IMR-90 (cell line): Measurements from ENCODE around the gene SIK2. TPM values are rescaled to one million over a fixed set of nuclear protein-coding genes. Genes with fewer than 3 reads are reported as not detected.

ENCODE experiments used
- ATAC-seq: fragments of 200-7000 bp; cut with Tn5 transposase; 2 replicates; pipeline ENCODE4 v1.9.1; 2020; ENCODE audit warnings: low read depth, mild to moderate bottlenecking, moderate library complexity
- BruUV-seq: library from RNA; stranded (reverse); fragments of 400-500 nt; replicated peaks from 2 replicates; lab custom pipeline; 2021; lab: Mats Ljungman, UMichigan
- CTCF ChIA-PET: fragments of 300-600 bp; formaldehyde crosslinking; extraction: SDS; loops from one replicate; lab custom pipeline; 2021; ENCODE audit warnings: antibody characterized with exemption; lab: Yijun Ruan, JAX
- POLR2A ChIA-PET: fragments of 300-600 bp; sonication (Branson Sonifier 250); formaldehyde crosslinking; loops from one replicate; lab custom pipeline; 2022; ENCODE audit warnings: antibody characterized with exemption; ENCODE audit not compliant: unreplicated experiment; lab: Charles Lee
- DNase-seq: peaks from one replicate; pipeline ENCODE4 v3.0.0; 2013
- H2AFZ ChIP-seq: replicated peaks from 2 replicates; pipeline ENCODE3; 2013; ENCODE audit warnings: low read length, mild to moderate bottlenecking; ENCODE audit not compliant: poor library complexity
- H2AK5ac ChIP-seq: 2 replicates; pipeline ENCODE4 v1.6.1; 2013; ENCODE audit warnings: low read depth, low read length, inconsistent platforms
- H2AK9ac ChIP-seq: replicated peaks from 2 replicates; pipeline ENCODE3; 2013; ENCODE audit warnings: mild to moderate bottlenecking, low read depth, low read length, moderate library complexity; ENCODE audit not compliant: poor library complexity
- H2BK120ac ChIP-seq: 2 replicates; pipeline ENCODE4 v1.6.1; 2013; ENCODE audit warnings: low read depth, low read length, inconsistent platforms
- H2BK15ac ChIP-seq: 3 replicates; pipeline ENCODE4 v1.6.1; 2013; ENCODE audit warnings: low read depth, low read length, inconsistent platforms
- H2BK20ac ChIP-seq: 2 replicates; pipeline ENCODE4 v1.6.1; 2013; ENCODE audit warnings: low read depth, mild to moderate bottlenecking, inconsistent platforms, low read length, moderate library complexity
- H2BK5ac ChIP-seq: 2 replicates; pipeline ENCODE4 v1.6.1; 2013; ENCODE audit warnings: mild to moderate bottlenecking, low read depth, low read length, inconsistent platforms; ENCODE audit not compliant: poor library complexity, severe bottlenecking
- H3K14ac ChIP-seq: replicated peaks from 2 replicates; pipeline ENCODE4 v1.6.1; 2013; ENCODE audit warnings: low read depth, low read length, inconsistent platforms
- H3K18ac ChIP-seq: 2 replicates; pipeline ENCODE4 v1.6.1; 2013; ENCODE audit warnings: low read depth, low read length, control low read depth
- H3K23ac ChIP-seq: 2 replicates; pipeline ENCODE4 v1.6.1; 2013; ENCODE audit warnings: low read depth, low read length, inconsistent platforms
- H3K27ac ChIP-seq: 2 replicates; pipeline ENCODE4 v1.5.1; 2013; ENCODE audit warnings: mild to moderate bottlenecking, control low read depth, low read length; ENCODE audit not compliant: insufficient read depth
- H3K27me3 ChIP-seq: 2 replicates; pipeline ENCODE4 v1.6.1; 2013; ENCODE audit warnings: low read length; ENCODE audit not compliant: control insufficient read depth, insufficient read depth
- H3K36me3 ChIP-seq: 2 replicates; pipeline ENCODE4 v1.6.1; 2013; ENCODE audit warnings: low read length, mixed read lengths; ENCODE audit not compliant: control insufficient read depth, insufficient read depth
- H3K4ac ChIP-seq: 2 replicates; pipeline ENCODE4 v1.6.1; 2013; ENCODE audit warnings: low read depth, low read length, inconsistent platforms
- H3K4me1 ChIP-seq: 2 replicates; pipeline ENCODE4 v1.6.1; 2013; ENCODE audit warnings: low read length, mixed read lengths; ENCODE audit not compliant: control insufficient read depth, insufficient read depth
- H3K4me2 ChIP-seq: 2 replicates; pipeline ENCODE4 v1.6.1; 2013; ENCODE audit warnings: low read depth, mild to moderate bottlenecking, control low read depth, low read length, moderate library complexity
- H3K4me3 ChIP-seq: 2 replicates; pipeline ENCODE4 v1.5.1; 2013; ENCODE audit warnings: low read depth, mild to moderate bottlenecking, control low read depth, low read length, moderate library complexity; ENCODE audit not compliant: insufficient read depth
- H3K56ac ChIP-seq: 2 replicates; pipeline ENCODE4 v1.6.1; 2013; ENCODE audit warnings: low read length, inconsistent platforms; ENCODE audit not compliant: insufficient read depth; ENCODE audit errors: extremely low read depth
- H3K79me1 ChIP-seq, 2 experiments: 2 replicates each; pipeline ENCODE4 v1.6.1; 2013; ENCODE audit warnings: low read length in 2 of 2, inconsistent platforms in 1 of 2, low read depth in 1 of 2
- H3K9ac ChIP-seq: 2 replicates; pipeline ENCODE4 v1.6.1; 2013; ENCODE audit warnings: low read depth, low read length, control low read depth
- H3K9me1 ChIP-seq: 2 replicates; pipeline ENCODE4 v1.6.1; 2013; ENCODE audit warnings: low read length, inconsistent platforms; ENCODE audit not compliant: insufficient read depth
- H3K9me3 ChIP-seq: 2 replicates; pipeline ENCODE4 v1.6.1; 2013; ENCODE audit warnings: low read length; ENCODE audit not compliant: control insufficient read depth, insufficient read depth
- H4K20me1 ChIP-seq: 2 replicates; pipeline ENCODE4 v1.6.1; 2013; ENCODE audit warnings: low read length, inconsistent platforms; ENCODE audit not compliant: insufficient read depth
- H4K5ac ChIP-seq: 2 replicates; pipeline ENCODE4 v1.6.1; 2013; ENCODE audit warnings: mild to moderate bottlenecking, low read depth, low read length, control low read depth
- H4K8ac ChIP-seq, 2 experiments: 2 replicates each; pipeline ENCODE4 v1.6.1; 2013; ENCODE audit warnings: low read depth in 2 of 2, low read length in 2 of 2, control low read depth in 1 of 2, inconsistent platforms in 1 of 2
- H4K91ac ChIP-seq: 2 replicates; pipeline ENCODE4 v1.6.1; 2013; ENCODE audit warnings: low read depth, low read length, inconsistent platforms; ENCODE audit not compliant: insufficient read depth
- CHD1 ChIP-seq: IDR thresholded peaks from 2 replicates; pipeline ENCODE4 v1.6.1; 2012; ENCODE audit warnings: low read depth, low read length, improper control_type of control experiment
- CTCF ChIP-seq: conservative IDR thresholded peaks from 2 replicates; pipeline ENCODE4 v1.5.1; 2012; ENCODE audit warnings: mild to moderate bottlenecking, low read depth, low read length, improper control_type of control experiment
- FOS ChIP-seq: fragments of 150-350 bp; IDR thresholded peaks from 2 replicates; pipeline ENCODE4 v1.6.1; 2016; ENCODE audit warnings: low read depth, low read length
- MAFK ChIP-seq: IDR thresholded peaks from 2 replicates; pipeline ENCODE4 v1.6.1; 2012; ENCODE audit warnings: low read depth, low read length, improper control_type of control experiment
- MXI1 ChIP-seq: IDR thresholded peaks from 2 replicates; pipeline ENCODE4 v1.6.1; 2012; ENCODE audit warnings: low read depth, mild to moderate bottlenecking, low read length, moderate library complexity, borderline replicate concordance
- NFE2L2 ChIP-seq: fragments of 150-350 bp; IDR thresholded peaks from 2 replicates; pipeline ENCODE4 v1.6.1; 2016; ENCODE audit warnings: low read depth, mild to moderate bottlenecking, low read length
- POLR2A ChIP-seq: IDR thresholded peaks from 2 replicates; pipeline ENCODE4 v1.6.1; 2012; ENCODE audit warnings: mild to moderate bottlenecking, low read depth, low read length
- RAD21 ChIP-seq: IDR thresholded peaks from 2 replicates; pipeline ENCODE4 v1.6.1; 2012; ENCODE audit warnings: low read length, improper control_type of control experiment
- RCOR1 ChIP-seq: IDR thresholded peaks from 2 replicates; pipeline ENCODE4 v1.6.1; 2012; ENCODE audit warnings: mild to moderate bottlenecking, low read length, improper control_type of control experiment; ENCODE audit not compliant: insufficient replicate concordance
- RFX5 ChIP-seq: IDR thresholded peaks from 2 replicates; pipeline ENCODE4 v1.8.0; 2012; ENCODE audit warnings: low read depth, mild to moderate bottlenecking, low read length, moderate library complexity
- SMC3 ChIP-seq: fragments of 150-350 bp; IDR thresholded peaks from 2 replicates; pipeline ENCODE4 v1.6.1; 2016; ENCODE audit warnings: low read depth, mild to moderate bottlenecking, antibody characterized with exemption, low read length, moderate library complexity
- USF2 ChIP-seq: fragments of 150-350 bp; IDR thresholded peaks from 2 replicates; pipeline ENCODE4 v1.6.1; 2017; ENCODE audit warnings: mild to moderate bottlenecking, antibody characterized with exemption, low read length, low read depth
- WGBS, 2 experiments: methylation state at CpG; one replicate each; pipeline versions ENCODE4 v1.1.5 to v1.1.7; 2013; ENCODE audit warnings: missing lambda C conversion rate in 2 of 2; ENCODE audit not compliant: insufficient read length in 1 of 2; ENCODE audit errors: extremely low coverage in 2 of 2; 5-methylcytosine and 5-hydroxymethylcytosine counted together
- dilution Hi-C: fragments of 300-500 bp; cut with HindIII; formaldehyde crosslinking; loops from one replicate; pipeline ENCODE4 v1.14.3; 2018; ENCODE audit warnings: low sequenced_read_pairs; ENCODE audit not compliant: unreplicated experiment
- in situ Hi-C: fragments of 300-500 bp; cut with MboI; formaldehyde crosslinking; loops from 3 replicates; pipeline ENCODE4 v1.14.3; 2019; ENCODE audit warnings: low sequenced_read_pairs, inconsistent platforms, mixed read lengths
- intact Hi-C: fragments of 100-400 bp; cut with micrococcal nuclease; formaldehyde crosslinking; loops from 2 replicates; pipeline ENCODE4 v1.10.0; 2022
- polyA plus RNA-seq, 3 experiments: library from polyadenylated mRNA; depleted of rRNA; stranded (reverse); fragments of >200 nt; gene quantifications; 2 replicates each; pipeline ENCODE4 v1.2.3, GENCODE V29; 2012; ENCODE audit warnings: low replicate concordance in 1 of 3
- total RNA-seq: library from RNA; depleted of rRNA; stranded (reverse); fragments of >200 nt; gene quantifications from 2 replicates; pipeline ENCODE4 v1.2.3, GENCODE V29; 2012
- TF ChIP-seq, protein P1 (sequence below): fragments of 150-350 bp; IDR thresholded peaks from 2 replicates; pipeline ENCODE4 v1.6.1; 2016; ENCODE audit warnings: low read depth, mild to moderate bottlenecking, low read length, moderate library complexity, borderline replicate concordance

SIK2 gene
- total and polyA plus RNA-seq, 2 of the 4 experiments (the other 2 are of a cell fraction) = 7.9 to 10.4 TPM

DNA sequence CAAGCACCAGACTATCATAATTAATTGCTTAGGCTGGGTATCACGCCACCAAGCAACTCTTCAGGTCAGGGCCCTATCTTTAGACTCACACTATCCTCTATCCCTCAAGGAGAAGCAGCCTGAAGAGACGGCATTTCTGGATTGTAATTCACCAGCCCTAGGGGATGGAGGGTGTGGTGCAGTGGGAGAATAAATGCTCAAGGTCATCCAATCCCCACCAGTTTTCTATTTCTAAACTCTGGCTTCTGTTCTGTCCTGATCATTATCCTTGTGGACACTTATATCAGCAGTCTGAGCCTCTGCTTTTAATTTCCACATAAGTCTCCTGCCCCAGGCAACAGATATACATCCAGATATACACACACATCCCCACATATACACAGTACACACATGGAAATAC, 13.1 kb upstream of the SIK2 start:
- no peak overlapping the region for H2AK5ac ChIP-seq
- peaks cover 2% of the 10 kb centered on the region; the same call in 1 of the 2 replicates for H3K4me1 ChIP-seq
- H4K8ac ChIP-seq = no peak overlapping the region
- 0 out of 2 replicates have a peak, but pooled peaks cover 2% of the 10 kb centered on the region for H3K27me3 ChIP-seq
- no peak overlapping the region for H3K18ac ChIP-seq
- H2BK20ac ChIP-seq = no peak overlapping the region
- no peak overlapping the region for H3K14ac ChIP-seq
- TF ChIP-seq SMC3 (no peak), CTCF (no peak), MAFK (no peak), USF2 (no peak), NFE2L2 (no peak), POLR2A (no peak), RAD21 (no peak), RCOR1 (no peak), CHD1 (no peak), RFX5 (no peak), MXI1 (no peak), FOS (no peak)
- TF ChIP-seq, protein P1, sequence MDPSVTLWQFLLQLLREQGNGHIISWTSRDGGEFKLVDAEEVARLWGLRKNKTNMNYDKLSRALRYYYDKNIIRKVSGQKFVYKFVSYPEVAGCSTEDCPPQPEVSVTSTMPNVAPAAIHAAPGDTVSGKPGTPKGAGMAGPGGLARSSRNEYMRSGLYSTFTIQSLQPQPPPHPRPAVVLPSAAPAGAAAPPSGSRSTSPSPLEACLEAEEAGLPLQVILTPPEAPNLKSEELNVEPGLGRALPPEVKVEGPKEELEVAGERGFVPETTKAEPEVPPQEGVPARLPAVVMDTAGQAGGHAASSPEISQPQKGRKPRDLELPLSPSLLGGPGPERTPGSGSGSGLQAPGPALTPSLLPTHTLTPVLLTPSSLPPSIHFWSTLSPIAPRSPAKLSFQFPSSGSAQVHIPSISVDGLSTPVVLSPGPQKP = no peak
- no peak overlapping the region for H4K91ac ChIP-seq
- H2AFZ ChIP-seq = no peak overlapping the region
- no peak overlapping the region for H3K4me2 ChIP-seq
- no peak overlapping the region for H3K56ac ChIP-seq
- DNase-seq (no peak), ATAC-seq (no peak)
- no peaks in the 10 kb centered on the region for H3K36me3 ChIP-seq
- no peak overlapping the region for H3K4me3 ChIP-seq
- no peak overlapping the region for H3K4ac ChIP-seq
- intact Hi-C loops (loop anchor here (5.0 kb wide), 1 partner anchor 253 kb away; no protein-coding TSS in a partner anchor), dilution Hi-C loops (no loop called here), in situ Hi-C loops (loop anchor here (5.0 to 25.0 kb wide), 2 partner anchors 253 to 398 kb away; no protein-coding TSS in a partner anchor)
- ChIA-PET CTCF (no interaction called here), POLR2A (no interaction called here)
- H4K20me1 ChIP-seq = no peaks in the 10 kb centered on the region
- peaks cover 2% of the 10 kb centered on the region; the same call in 1 of the 2 replicates for H3K9me3 ChIP-seq
- no TSS peak for BruUV-seq
- no peak overlapping the region for H3K9ac ChIP-seq
- H3K23ac ChIP-seq = no peak overlapping the region
- H3K79me1 ChIP-seq = no peaks in the 10 kb centered on the region
- WGBS, 2 experiments = no CpG with 5 or more reads among the region's 2 CpGs
- no peak overlapping the region for H2BK5ac ChIP-seq
- H4K5ac ChIP-seq = no peak overlapping the region
- H2BK120ac ChIP-seq = no peak overlapping the region
- no peak overlapping the region for H2AK9ac ChIP-seq
- no peak overlapping the region for H3K27ac ChIP-seq
- no peak overlapping the region for H2BK15ac ChIP-seq
- H3K9me1 ChIP-seq = 0 out of 2 replicates have a peak, but pooled peaks cover 4% of the 10 kb centered on the region
